ENCODE results near the gene WDR7. TPM values are rescaled to one million over a fixed set of nuclear protein-coding genes. Genes with fewer than 3 reads are reported as not detected.
A peak's percentile ranks its signal among the peaks of the same experiment; 100 is the strongest.

The WDR7 gene
- polyA plus RNA-seq = 1 to 10 TPM; 3.3 to 5.5 (median 4.9) TPM

DNA sequence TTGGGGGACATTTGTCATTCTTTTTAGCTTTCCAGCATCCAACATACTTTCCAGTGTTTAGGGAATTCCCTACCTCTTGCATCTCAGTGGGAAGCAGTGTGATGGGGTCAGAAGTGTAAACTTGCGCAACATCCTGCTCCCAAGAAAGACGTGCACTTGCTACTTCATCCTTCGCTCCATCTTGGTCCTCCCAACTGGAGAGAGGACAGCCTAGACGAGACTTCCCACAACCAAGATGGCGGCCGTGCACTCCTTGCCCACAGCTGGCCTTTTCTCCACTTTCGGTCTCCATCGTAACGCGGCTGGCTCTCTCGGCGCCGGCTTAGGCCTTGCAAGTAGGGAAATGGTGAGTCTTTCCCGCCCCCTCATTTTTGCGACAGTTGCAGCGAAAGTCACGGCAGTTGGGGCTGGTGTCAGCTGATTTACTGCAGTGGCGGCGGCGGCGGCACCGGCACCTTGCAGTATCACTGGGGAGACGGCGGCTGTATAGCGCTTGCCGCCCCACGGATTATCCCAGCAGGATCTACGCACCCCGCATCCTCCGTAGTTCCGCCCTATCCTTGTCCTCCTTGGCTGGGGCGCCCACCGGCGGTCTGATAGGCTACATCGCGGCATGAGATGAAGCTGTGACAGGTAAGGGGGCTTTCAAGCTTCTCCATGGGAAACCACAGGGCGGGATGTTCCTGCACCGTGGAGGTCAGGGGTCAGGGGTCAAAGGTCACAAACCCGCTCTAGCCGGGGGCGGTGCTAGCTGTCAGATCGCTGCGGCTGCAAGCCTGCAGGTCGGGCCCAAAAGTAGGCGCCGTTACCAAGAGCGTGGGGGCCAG is at the start of gene WDR7:
WDR7 (plus strand) TSS at position 416 of the 827 bp plus-strand sequence. CDS start 21,157 bp downstream, outside the sequence.
- no peak within 1 kb of the TSS for H3K27ac ChIP-seq (ENCODE audit: low read depth, low read length)
- WGBS, 3 donors = 1% methylated on average over 47 of the region's 47 CpGs

DNA sequence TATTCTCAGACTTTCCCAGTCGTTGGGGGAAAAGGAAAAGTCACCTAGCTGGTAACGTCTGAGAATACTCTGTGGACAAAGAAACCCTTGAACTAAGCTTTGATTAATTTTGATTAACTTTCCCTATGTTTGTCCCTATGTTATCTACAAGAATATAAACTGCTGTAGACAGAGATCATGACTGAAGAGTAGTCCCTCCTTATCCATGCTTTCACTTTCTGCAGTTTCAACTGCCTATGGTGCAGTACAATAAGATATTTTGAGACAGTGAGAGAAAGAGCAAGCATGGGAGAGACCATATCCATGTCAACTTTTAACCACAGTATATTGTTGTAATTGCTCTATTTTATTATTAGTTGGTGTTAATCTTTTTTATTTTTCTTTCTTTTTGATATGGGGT is 44.5 kb upstream of the WDR7 start:
- WGBS, 3 donors = 66 to 95% (median 93%) methylated on average over 2 of the region's 2 CpGs
- H3K27ac ChIP-seq (ENCODE audit: low read depth, low read length) = no peak overlapping the region

DNA sequence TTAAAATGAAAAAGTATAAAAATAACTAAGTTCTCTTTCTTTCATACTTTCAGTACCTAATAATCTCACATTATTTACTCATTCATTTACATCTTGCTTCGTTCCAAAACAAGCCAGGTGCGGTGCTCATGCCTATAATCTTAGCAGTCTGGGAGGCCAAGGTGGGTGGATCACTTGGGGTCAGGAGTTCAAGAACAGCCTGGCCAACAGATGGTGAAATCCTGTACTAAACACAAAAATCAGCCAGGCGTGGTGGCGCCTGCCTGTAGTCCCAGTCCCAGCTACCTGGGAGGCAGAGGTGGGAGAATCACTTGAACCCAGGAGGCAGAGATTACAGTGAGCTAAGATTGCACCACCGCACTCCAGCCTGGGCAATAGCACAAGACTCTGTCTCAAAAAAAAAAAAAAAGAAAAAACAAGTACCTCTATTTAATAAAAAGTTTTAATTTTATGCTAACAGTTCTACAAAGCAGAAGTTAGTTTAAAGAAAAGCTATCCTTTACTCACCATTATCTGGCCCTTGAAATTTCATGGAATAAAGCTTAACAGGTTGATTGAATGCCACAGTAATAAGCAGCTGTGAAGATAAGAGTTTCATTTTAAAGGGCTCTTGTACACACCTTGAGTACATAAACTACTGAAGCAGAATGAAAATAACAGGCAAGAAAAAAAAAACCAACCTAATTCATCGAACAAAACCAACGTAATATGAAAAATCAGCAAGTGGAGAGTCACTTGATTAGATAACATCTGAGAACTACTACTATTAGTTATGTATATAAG is 35.2 kb upstream of the WDR7 start:
- no peak overlapping the region for H3K27ac ChIP-seq (ENCODE audit: low read depth, low read length)
- WGBS, 3 donors = 50 to 88% (median 76%) methylated on average over 7 of the region's 7 CpGs

DNA sequence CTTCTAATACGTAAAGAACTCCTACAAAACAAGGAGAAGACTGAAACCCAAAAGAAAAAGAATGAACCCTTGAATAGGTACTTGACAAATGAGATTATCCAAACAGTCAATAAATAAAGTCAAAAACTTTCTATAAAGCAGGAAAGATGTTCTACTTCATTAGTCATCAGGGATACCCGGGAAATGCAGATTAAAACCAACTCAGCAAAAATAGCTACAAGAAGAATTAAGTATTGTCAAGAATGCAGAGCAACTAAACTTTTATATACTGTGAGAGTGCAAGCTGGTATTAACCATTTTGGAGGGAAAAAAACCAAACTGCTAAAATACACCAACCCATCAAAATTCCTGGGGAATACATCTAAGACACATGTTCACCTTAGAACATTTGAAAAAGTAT is 23.2 kb upstream of the WDR7 start:
- WGBS, 3 donors = 76 to 77% (median 77%) methylated on average over 2 of the region's 2 CpGs
- no peak overlapping the region for H3K27ac ChIP-seq (ENCODE audit: low read depth, low read length)

DNA sequence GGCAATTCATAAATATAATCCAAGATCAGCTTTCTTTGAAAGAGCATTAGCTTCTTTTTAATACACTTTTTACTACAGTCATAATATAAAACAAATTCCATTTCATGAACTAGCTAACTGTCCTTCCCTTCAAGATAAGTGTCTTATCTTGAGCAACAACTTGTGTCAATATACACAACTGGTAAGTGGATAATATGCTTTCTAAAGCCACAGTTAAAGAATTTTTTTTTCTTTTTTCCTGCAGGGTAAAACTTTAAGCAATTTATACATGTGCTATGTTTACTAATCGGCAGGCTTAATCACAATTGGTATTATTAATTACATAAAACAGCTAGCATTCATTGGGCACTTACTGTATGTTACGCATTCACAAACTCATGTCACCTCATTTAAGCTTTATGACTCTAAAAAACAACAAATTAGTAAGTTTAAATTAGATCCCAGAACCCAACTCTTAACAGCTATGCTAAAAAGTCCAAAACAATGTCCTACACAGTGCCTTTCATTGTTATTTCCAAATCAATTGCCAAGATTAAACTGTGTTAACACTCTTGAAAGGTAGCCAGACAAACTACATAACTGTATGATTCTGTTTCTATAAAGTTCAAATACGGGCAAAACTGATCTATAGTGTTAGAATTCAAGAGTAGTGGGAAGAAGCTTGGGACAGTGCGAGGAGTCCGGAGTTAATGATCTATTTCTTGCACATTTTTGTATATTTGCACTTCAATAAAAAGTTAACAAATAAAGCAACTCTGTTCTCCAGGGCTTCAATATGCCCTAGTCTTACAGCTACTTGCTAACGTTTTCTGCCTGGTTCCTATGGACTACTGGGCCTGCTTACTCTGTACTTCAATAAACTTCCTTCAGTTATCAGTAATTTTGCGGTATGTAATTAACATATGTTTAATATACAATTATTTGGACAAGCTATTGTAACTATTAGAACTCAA is 18.8 kb upstream of the WDR7 start:
- WGBS, 3 donors = 36 to 94% (median 86%) methylated on average over 7 of the region's 7 CpGs
- no peak overlapping the region for H3K27ac ChIP-seq (ENCODE audit: low read depth, low read length)

DNA sequence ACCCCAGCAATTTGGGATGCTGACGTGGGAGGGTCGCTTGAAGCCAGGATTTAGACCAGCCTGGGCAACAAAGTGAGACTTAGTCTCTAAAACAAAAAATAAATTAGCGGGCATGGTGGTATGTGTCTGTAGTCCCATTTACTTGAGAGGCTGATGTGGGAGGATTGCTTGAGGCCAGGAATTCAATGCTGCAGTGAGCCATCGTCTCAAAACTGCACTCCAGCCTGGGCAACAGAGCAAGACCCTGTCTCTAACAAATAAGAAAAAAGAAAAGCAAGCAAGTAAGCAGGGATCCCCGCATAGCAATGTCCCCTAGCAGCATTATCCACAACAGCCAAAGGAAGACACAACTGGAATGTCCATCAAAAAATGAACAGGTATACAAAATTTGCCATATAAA is 16.2 kb upstream of the WDR7 start:
- H3K27ac ChIP-seq (ENCODE audit: low read depth, low read length) = no peak overlapping the region
- WGBS, 3 donors = 91 to 95% (median 95%) methylated on average over 5 of the region's 5 CpGs

DNA sequence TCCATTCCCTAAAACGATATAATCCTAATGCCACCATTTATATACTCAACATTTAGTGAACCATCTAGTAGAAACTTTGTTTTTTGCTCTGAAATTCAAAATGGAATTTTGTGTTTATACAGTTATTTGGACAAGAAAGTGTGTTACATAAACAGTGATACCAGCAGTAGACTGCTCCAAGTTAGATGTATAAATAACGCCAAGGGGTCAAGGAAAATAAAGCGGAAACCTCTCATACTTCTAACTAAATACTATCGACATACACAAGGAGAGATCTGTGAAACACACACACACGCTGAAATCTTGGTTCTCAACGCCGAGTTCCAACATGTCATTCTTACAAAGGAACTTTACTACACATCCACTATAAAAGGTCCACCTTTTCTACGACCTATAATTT is 14.0 kb upstream of the WDR7 start:
- no peak overlapping the region for H3K27ac ChIP-seq (ENCODE audit: low read depth, low read length)
- WGBS, 3 donors = 3 to 13% (median 10%) methylated on average over 8 of the region's 8 CpGs

DNA sequence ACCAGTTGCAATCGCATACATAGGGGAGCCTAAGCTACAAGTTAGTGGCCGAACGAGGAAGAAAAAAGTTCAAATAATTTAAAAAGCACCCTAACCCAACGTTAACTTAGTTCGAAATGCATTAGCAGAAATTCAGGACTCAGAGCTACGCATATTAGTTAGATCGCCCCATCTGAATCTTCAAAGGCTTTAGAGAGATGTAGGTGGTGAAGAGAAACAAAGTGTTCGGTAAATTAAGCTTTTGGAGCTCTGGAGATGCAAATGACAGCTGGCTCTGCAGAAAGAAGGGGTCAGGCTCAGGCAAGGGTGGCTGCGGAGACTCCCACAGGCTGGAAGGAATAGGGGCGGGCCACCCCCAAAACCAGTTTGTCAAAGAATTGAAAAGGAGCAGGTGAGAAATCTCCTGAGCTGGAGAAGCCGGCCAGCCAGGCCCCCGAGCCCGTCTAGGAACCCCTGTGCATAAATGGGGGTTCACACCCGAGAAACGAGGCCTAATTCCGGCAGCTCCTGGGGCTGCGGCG is 13.4 kb upstream of the WDR7 start:
- 0 to 1% (median 1%) methylated on average over 18 of the region's 18 CpGs for WGBS, 3 donors
- peak overlapping the region; percentile 70 for H3K27ac ChIP-seq (ENCODE audit: low read depth, low read length)

DNA sequence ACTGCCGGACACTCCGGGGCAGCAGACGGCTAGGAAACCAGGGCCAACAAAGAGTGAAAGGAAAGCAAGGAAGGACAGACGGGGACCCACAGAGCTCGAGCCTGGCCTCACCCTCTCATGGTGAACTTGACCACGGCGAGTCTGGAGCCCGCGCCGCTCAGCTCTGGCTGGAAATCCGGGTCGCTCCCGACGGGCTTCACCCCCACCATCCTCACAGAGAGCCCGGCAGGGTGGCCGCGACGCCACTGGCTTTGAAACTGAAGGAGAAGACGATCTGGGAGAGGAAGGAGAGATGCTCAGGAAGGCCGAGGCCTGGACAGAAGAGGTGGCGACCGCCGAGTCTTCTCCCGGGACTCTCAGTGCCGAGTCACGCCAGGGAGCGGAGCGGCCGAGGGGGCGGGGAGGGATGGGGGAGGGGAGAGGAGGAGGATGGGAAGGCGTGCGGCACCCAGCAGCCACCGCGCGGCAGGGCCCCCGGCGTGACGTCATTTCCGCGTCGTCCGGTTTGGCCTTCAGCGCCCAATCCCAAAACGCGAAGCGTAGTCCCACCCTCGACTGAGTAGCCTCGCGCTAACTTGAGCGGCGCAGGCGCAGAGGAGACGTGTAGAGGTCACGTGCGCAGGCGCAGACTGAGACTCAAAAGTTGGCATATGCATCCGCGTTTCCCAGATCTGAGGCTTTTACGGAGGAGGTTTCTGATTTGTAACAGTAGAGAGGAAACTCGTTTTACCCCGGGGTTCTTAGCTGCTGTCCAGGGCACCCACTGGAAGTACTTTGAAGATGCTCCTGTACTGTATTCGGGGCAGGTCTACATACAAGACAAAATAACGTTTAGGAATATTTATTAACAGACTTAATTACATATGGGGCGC is 12.7 kb upstream of the WDR7 start, which contains the start of gene TXNL1:
TXNL1 (minus strand) TSS at position 361 of the 872 bp plus-strand sequence; CDS start at position 209, 152 bp downstream.
- 1% methylated on average over 58 to 64 of the region's 64 CpGs for WGBS, 3 donors
- peak within 1 kb of the TSS; percentile 70 for H3K27ac ChIP-seq (ENCODE audit: low read depth, low read length)

DNA sequence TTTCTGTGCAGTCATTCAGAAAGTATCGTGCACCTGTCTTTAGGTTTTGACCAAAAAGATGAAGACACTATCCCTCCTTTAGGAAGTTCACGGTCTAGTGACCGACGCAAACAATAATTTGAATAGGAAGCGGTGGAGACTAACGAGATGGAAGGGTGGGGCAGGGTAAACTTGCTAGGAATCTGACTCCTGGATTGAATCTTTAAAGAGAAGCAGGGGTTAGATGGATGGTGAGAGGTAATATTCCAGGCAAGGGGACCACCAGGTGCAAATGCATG is 12.1 kb upstream of the WDR7 start:
- WGBS, 3 donors = 20 to 39% (median 27%) methylated on average over 6 of the region's 6 CpGs
- H3K27ac ChIP-seq (ENCODE audit: low read depth, low read length) = no peak overlapping the region

DNA sequence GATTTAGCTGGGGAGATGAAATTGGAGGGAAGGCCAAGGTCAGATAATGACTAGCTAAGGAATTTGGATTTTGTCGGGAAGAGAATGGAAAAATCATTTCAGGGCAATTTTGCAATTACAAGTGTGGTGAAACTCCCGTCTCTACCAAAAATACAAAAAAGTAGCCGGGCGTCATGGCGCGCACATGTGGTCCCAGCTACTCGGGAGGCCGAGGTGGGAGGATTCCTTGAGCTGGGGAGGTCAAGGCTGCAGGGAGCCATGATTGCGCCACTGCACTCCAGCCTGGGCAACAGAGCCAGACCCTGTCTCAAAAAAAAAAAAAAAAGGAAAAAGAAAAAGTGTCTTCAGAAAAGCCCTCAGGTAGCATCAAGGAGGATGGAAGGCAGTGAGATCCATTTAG is 11.6 kb upstream of the WDR7 start:
- WGBS, 3 donors = 91 to 97% (median 92%) methylated on average over 9 of the region's 9 CpGs
- H3K27ac ChIP-seq (ENCODE audit: low read depth, low read length) = no peak overlapping the region

DNA sequence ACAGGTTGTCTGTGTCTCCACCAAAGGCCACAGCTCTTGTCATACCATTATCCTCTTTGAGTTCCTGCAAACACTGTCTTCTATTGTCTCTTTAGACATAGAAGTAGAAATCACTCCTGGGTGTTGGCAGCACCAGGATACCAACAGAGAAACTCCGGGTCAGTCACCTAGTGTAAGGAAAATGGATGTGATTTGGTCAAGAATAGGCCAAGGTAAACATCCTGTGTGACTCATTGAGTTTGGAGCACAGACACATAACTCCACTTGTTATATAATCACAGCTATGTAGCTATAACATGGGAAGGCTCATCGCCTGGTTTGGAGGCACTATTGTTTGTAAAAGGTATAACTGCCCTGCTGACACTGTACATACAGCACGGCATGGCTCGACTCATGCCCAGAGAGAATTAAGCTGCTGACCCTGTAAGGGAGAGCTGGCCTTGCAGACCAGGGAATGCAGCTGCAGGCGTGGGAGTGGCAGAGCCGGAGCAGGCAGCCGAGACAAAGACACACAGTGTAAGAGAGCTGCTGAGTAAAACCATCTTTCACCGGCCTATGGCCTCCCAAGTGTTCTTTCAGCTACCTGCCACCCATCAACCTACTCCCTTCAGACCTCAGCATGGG is 9.3 kb upstream of the WDR7 start:
- H3K27ac ChIP-seq (ENCODE audit: low read depth, low read length) = no peak overlapping the region
- WGBS, 3 donors = 75 to 87% (median 83%) methylated on average over 8 of the region's 8 CpGs

DNA sequence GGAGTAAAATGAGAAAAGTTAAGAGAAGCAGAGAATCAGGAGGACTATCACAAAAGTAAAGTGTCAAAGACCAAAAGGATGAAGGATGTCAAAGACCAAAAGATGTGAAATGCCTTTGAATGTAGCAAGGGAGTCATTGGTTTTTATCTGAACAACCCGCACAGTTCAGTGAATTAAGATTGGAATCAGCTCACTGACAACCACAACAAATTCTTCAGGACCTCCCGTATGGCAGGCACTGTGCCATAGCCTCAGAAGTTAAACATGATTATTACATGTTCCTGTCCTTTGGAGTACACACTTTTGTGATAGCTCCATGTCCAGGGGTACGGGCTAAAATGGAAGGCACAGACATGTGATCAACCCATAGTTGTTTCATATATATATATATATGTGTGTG is 7.8 kb upstream of the WDR7 start:
- 77 to 91% (median 89%) methylated on average over 3 of the region's 3 CpGs for WGBS, 3 donors
- H3K27ac ChIP-seq (ENCODE audit: low read depth, low read length) = no peak overlapping the region

DNA sequence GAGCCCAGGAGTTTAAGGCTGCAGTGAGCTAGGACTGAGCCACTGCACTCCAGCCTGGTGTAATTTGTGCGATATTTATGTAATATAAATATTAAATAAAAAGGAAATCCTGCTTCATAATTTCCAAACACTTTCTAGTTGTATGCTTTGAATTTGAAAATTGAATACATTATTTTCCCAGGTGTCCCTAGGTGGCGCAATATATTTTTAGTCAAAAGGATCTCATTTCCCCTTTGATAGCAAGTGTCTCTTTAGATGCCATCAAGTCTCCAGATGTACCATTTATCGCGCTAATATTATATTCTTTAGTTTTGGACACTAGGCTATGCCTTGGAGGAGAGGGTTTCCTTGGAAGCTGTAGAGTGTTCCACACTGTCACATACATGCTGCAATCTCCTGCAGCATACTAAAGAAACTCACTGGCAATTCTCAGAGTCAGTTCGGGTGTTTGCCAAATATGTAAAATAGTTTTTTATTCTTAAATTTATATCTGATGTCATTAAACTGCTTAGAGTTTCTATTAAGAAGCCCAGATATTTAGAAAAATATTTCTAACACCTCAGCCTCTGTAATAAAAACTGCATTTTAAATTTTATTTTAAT is 5.6 kb upstream of the WDR7 start:
- 43 to 66% (median 64%) methylated on average over 5 of the region's 5 CpGs for WGBS, 3 donors
- H3K27ac ChIP-seq (ENCODE audit: low read depth, low read length) = no peak overlapping the region

DNA sequence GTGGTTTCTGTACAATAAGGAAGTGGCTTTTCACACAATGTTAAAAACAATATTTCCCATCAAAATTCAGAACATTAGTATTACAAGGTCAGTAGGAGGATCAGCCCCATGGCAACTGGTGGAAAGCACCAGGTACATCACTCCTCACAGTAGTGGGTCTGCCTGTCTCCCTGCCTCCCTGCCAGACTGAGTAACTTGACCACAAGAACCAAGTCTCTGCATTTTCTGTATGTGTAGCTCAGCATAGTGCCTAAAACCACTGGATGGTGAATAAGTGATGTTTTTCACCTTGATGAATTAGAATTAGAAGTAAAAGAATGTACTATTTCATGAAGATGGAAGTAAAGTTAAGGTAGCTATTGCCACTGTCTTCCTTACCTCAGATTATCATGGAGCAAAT is 4.1 kb upstream of the WDR7 start:
- H3K27ac ChIP-seq (ENCODE audit: low read depth, low read length) = no peak overlapping the region

DNA sequence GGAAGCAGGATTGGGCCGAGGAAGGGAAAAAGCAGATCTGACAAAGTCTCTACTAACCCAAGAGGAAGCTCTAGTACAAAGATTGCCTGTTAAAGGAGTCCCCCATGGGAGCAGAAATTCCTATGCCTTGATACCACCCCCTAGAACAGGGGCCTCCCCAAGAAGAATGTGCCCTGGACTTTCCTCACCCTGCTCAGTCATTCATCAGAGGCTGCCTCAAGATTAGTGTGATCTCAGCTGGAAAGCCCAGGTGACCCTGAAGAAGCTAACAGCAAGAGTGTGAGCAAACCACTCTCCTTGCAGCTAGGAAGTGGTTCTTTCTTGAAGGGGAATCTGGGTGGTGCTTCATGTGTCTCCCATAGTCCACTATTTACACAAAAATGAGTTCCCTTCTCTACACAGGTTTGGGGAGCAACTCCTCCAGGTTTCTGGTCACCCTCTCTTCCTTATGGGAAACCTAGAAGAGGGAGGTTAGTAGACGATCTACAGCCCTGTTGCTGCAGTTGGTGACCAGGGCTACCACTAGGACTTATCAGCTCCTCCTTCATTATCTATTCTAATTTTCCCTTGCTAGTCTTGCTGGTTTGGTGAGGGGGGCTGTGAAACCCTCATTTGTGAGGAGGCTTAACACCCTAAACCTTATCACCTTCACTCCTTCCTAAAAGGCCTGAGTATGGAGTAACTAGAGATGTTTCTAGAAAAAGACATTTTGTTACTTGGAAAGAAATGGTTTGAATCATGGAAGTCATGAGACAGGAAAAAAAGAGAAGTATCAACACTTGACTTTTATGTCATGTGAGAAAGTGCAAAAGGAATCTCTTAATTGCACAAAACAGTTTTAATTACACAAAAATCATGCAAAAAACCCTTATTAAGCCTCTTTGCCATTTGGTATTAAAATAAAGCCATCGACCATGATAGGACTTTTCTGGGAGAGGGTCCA is 2.9 kb upstream of the WDR7 start:
- WGBS, 3 donors = 78 to 83% (median 83%) methylated on average over 3 of the region's 3 CpGs
- H3K27ac ChIP-seq (ENCODE audit: low read depth, low read length) = no peak overlapping the region
